Measurements from ENCODE around the gene STK4. TPM values are rescaled to one million over a fixed set of nuclear protein-coding genes. Genes with fewer than 3 reads are reported as not detected.
A peak's percentile ranks its signal among the peaks of the same experiment; 100 is the strongest.
"Not testable (repeated sequence)": the region's sequence is repeated elsewhere in the genome, so short reads cannot be mapped to it uniquely, and the experiment has no call there.

The STK4 gene
- total RNA-seq, 2 experiments from 2014 or later, result 205 to 229 TPM

DNA sequence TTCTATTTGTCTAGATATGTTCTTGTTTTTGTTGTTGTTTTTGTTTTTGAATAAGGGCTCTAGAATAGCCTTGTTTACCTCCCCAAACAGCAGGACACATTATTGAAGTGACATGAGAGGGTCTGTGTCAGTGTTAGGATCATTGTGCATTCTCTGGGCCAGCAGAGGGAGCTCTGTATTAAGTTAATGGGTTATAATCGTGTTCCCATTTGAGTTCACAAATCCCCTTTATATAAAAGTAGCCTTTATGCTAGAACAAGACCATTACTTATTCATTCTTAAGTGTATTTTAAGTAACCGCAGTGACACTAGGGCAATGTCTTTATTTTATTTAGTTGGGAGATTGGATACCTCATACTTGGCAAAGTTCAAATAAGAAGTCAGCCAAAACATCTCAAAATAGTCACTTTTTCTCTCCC, 44.8 kb downstream of the STK4 start:
- H3K27me3 Mint-ChIP-seq, result no peaks in the 10 kb centered on the region
- peak; percentile 75 for ATAC-seq (ENCODE audit: low read depth)
- no peak overlapping the region for H3K4me3 Mint-ChIP-seq
- no peaks in the 10 kb centered on the region for H3K9me3 Mint-ChIP-seq
- peaks cover 36% of the 10 kb centered on the region for H3K36me3 Mint-ChIP-seq
- H3K27ac Mint-ChIP-seq, result peak overlapping the region; percentile 3
- peaks cover 14% of the 10 kb centered on the region for H3K4me1 Mint-ChIP-seq
- DNase-seq, result no peak
- POLR2A ChIA-PET, result no interaction called here

DNA sequence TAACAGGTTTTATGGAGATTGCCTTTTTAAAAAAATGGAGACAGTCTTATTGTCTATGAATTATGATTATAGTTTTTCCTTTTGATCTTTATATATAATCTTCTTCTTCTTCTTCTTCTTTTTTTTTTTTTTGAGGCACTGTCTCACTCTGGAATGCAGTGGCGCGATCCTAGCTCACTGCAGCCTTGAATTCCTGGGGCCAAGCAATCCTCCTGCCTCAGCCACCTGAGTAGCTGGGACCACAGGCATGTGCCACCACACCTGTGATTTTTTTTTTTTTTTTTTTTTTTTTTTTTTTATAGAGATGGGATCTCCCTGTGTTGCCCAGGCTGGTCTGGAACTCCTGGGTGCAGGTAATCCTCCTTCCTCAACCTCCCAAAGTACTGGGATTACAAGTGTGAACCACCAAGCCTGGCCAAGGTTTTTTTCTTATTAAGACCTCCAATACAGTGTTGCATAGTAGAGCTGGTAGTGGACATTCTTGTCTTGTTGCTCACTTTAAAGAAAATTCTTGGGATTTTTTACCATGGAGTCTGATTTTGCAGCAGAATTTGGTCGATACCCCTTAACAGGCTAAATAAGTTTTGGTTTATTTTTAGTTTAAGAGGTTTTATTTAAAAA, 46.5 kb downstream of the STK4 start:
- H3K27ac Mint-ChIP-seq, result no peak overlapping the region
- H3K9me3 Mint-ChIP-seq, result no peaks in the 10 kb centered on the region
- peaks cover 16% of the 10 kb centered on the region for H3K4me1 Mint-ChIP-seq
- no peaks in the 10 kb centered on the region for H3K27me3 Mint-ChIP-seq
- ATAC-seq (ENCODE audit: low read depth) (no peak), DNase-seq (no peak)
- H3K4me3 Mint-ChIP-seq, result no peak overlapping the region
- peaks cover 37% of the 10 kb centered on the region for H3K36me3 Mint-ChIP-seq
- POLR2A ChIA-PET, result interaction anchor here (0.7 to 1.2 kb wide), 2 partner anchors 16 to 834 kb away, joined by 3 to 5 read pairs; no protein-coding TSS in a partner anchor

DNA sequence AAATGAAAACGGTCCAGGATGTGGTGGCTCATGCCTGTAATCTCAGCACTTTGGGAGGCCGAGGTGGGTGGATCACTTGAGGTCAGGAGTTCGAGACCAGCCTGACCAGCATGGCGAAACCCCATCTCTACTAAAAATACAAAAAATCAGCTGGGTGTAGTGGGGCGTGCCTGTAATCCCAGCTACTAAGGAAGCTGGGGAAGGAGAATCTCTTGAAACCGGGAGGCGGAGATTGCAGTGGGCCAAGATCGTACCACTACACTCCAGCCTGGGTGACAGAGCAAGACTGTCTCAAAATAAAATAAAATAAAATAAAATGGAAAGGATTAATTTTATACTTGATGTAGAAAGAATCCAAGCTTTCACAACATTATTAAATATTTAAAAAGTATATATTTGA, 47.8 kb downstream of the STK4 start:
- H3K4me3 Mint-ChIP-seq; ATAC-seq (ENCODE audit: low read depth); DNase-seq; H3K27ac Mint-ChIP-seq; H3K9me3 Mint-ChIP-seq; H3K27me3 Mint-ChIP-seq; POLR2A ChIA-PET: not testable (repeated sequence)
- peaks cover 33% of the 10 kb centered on the region for H3K36me3 Mint-ChIP-seq
- peaks cover 18% of the 10 kb centered on the region for H3K4me1 Mint-ChIP-seq

- Mint-ChIP-seq H3K4me1 (peaks cover 22% of the 10 kb centered on the region), H3K27ac (no peak overlapping the region), H3K4me3 (no peak overlapping the region), H3K9me3 (no peaks in the 10 kb centered on the region), H3K27me3 (no peaks in the 10 kb centered on the region), H3K36me3 (peaks cover 33% of the 10 kb centered on the region)
- POLR2A ChIA-PET, result no interaction called here
- no peak for DNase-seq
- no peak for ATAC-seq (ENCODE audit: low read depth)
Measured at GRCh38 chr20:45014671-45015415, 48.5 kb downstream of the STK4 start.

GRCh38 chr20:45016089-45016671, 49.9 kb downstream of the STK4 start:
- ATAC-seq (ENCODE audit: low read depth) (no peak), DNase-seq (no peak)
- H3K27me3 Mint-ChIP-seq, result no peaks in the 10 kb centered on the region
- H3K27ac Mint-ChIP-seq, result peak overlapping the region; percentile 40
- POLR2A ChIA-PET, result no interaction called here
- H3K36me3 Mint-ChIP-seq, result peaks cover 36% of the 10 kb centered on the region
- peaks cover 23% of the 10 kb centered on the region for H3K4me1 Mint-ChIP-seq
- no peaks in the 10 kb centered on the region for H3K9me3 Mint-ChIP-seq
- no peak overlapping the region for H3K4me3 Mint-ChIP-seq

GRCh38 chr20:45017281-45017680, 51.0 kb downstream of the STK4 start:
- H3K9me3 Mint-ChIP-seq, result no peaks in the 10 kb centered on the region
- POLR2A ChIA-PET, result no interaction called here
- no peak for DNase-seq
- H3K36me3 Mint-ChIP-seq, result peaks cover 32% of the 10 kb centered on the region
- H3K27me3 Mint-ChIP-seq, result no peaks in the 10 kb centered on the region
- ATAC-seq (ENCODE audit: low read depth), result no peak
- no peak overlapping the region for H3K4me3 Mint-ChIP-seq
- H3K4me1 Mint-ChIP-seq, result peaks cover 20% of the 10 kb centered on the region
- peak overlapping the region; percentile 13 for H3K27ac Mint-ChIP-seq

DNA sequence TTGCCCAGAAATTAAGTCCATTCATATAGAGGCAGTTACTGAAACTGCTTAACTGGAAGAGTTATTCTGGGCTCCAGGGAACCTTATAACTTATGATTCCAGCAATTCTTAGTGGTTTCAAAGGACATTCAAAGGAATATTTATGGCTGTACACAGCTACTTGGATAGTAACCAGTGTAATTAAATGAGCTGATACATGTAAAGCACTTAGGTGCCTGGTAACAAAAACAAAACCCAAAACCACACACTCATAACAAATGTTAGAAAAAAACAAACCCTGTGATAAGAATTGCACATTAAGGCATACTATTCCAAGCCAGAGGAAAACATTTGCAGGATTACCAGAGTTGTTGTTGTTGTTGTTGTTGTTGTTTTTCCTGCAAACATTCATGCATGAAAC, 51.5 kb downstream of the STK4 start:
- DNase-seq (no peak), ATAC-seq (ENCODE audit: low read depth) (no peak)
- Mint-ChIP-seq H3K27ac (no peak overlapping the region), H3K4me3 (no peak overlapping the region), H3K9me3 (no peaks in the 10 kb centered on the region), H3K36me3 (peaks cover 32% of the 10 kb centered on the region), H3K27me3 (no peaks in the 10 kb centered on the region), H3K4me1 (peaks cover 20% of the 10 kb centered on the region)
- POLR2A ChIA-PET, result no interaction called here

GRCh38 chr20:45019027-45019761, 52.9 kb downstream of the STK4 start:
- Mint-ChIP-seq H3K27me3 (no peaks in the 10 kb centered on the region), H3K4me1 (peaks cover 22% of the 10 kb centered on the region), H3K4me3 (no peak overlapping the region), H3K36me3 (peaks cover 33% of the 10 kb centered on the region), H3K9me3 (no peaks in the 10 kb centered on the region), H3K27ac (no peak overlapping the region)
- no peak for ATAC-seq (ENCODE audit: low read depth)
- POLR2A ChIA-PET, result interaction anchor here (0.8 kb wide), 1 partner anchor 47 kb away, joined by 4 read pairs; no protein-coding TSS in a partner anchor
- no peak for DNase-seq

DNA sequence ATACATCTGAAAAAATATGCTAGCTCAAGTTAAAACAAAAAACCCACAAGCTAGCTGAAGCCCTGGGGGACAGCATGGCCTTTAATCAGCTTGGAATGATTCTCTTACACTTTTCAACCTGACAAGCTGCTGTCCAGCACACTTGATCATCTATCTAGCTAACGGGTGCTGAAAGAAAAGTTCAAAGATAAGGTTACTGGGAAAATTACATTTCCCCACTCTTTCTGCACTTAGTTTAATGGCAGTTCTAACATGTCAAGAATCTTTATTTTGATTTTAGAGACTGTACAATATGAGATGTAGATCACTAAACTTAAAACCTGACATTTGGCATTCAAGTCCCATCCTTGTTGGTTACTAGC, 53.4 kb downstream of the STK4 start:
- H3K4me3 Mint-ChIP-seq, result no peak overlapping the region
- no peak for ATAC-seq (ENCODE audit: low read depth)
- H3K4me1 Mint-ChIP-seq, result peaks cover 23% of the 10 kb centered on the region
- DNase-seq, result no peak
- POLR2A ChIA-PET, result interaction anchor here (0.8 kb wide), 1 partner anchor 48 kb away, joined by 4 read pairs; no protein-coding TSS in a partner anchor
- no peaks in the 10 kb centered on the region for H3K9me3 Mint-ChIP-seq
- no peak overlapping the region for H3K27ac Mint-ChIP-seq
- no peaks in the 10 kb centered on the region for H3K27me3 Mint-ChIP-seq
- H3K36me3 Mint-ChIP-seq, result peaks cover 36% of the 10 kb centered on the region

DNA sequence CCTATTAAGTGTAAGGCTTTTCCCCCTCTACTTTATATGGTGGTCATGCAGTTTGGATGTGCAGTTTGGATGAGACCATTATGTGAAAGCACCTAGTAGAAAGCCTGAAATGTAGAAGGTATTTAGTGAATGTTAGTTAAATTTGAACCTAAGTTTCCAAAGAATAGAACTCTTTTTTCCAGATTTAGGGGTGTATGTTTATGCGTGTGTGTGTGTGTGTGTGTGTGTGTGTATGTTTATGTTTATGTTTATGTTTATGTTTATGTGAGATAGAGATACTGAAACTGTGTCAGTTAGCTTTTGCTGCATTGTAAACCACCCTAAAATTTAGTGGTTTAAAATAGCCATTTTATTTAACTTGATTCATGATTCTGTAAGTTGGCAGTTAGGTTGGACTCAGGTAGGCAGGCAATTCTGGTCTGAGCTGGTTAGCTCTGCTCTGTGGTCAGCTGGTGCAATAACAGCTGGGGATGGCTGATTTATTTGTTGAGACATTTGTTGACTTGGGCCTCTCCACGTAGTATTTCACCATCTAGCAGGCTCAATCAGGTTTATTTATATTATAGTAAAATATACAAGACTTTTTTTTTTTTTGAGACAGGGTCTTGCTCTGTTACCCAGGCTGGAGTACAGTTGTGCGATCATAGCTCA, 54.0 kb downstream of the STK4 start:
- Mint-ChIP-seq H3K4me1 (peaks cover 22% of the 10 kb centered on the region), H3K36me3 (peaks cover 39% of the 10 kb centered on the region), H3K27ac (no peak overlapping the region), H3K9me3 (no peaks in the 10 kb centered on the region), H3K27me3 (no peaks in the 10 kb centered on the region), H3K4me3 (no peak overlapping the region)
- ATAC-seq (ENCODE audit: low read depth) (no peak), DNase-seq (no peak)
- POLR2A ChIA-PET, result interaction anchor here (0.8 to 1.2 kb wide), 2 partner anchors 15 to 48 kb away, joined by 3 to 4 read pairs; no protein-coding TSS in a partner anchor

- POLR2A ChIA-PET, result interaction anchor here (0.7 to 1.2 kb wide), 2 partner anchors 13 to 769 kb away, joined by 3 read pairs; no protein-coding TSS in a partner anchor
- DNase-seq (no peak), ATAC-seq (ENCODE audit: low read depth) (no peak)
- Mint-ChIP-seq H3K9me3 (no peaks in the 10 kb centered on the region), H3K4me3 (no peak overlapping the region), H3K36me3 (peaks cover 38% of the 10 kb centered on the region), H3K27ac (no peak overlapping the region), H3K4me1 (peaks cover 26% of the 10 kb centered on the region), H3K27me3 (no peaks in the 10 kb centered on the region)
Measured at GRCh38 chr20:45021631-45022030, 55.3 kb downstream of the STK4 start.

DNA sequence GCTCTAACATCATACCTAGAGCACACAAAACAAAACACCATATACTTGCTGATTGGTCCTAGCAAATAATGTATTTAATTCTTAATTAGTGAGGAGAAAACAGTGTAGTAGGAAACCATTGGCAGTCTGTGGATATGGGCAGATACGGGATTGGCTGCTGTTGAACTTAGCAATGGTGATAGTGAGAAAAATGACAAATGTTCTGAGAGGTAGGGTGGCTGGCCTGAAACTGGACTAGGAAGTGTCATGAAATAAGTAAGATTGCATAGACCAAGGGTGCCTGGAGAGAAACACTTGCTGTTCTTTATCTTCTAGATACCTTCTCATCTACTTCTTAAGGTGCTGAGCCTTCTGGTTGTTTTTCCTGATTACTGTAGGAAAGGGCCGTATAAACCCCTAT, 56.8 kb downstream of the STK4 start:
- POLR2A ChIA-PET; DNase-seq; H3K9me3 Mint-ChIP-seq; H3K4me3 Mint-ChIP-seq; H3K27me3 Mint-ChIP-seq; ATAC-seq (ENCODE audit: low read depth): not testable (repeated sequence)
- H3K4me1 Mint-ChIP-seq, result peaks cover 26% of the 10 kb centered on the region
- H3K36me3 Mint-ChIP-seq, result peaks cover 41% of the 10 kb centered on the region
- H3K27ac Mint-ChIP-seq, result peak overlapping the region; percentile 26
